ENCODE measurements around the gene PTPMT1.
"Not testable (repeated sequence)": the region's sequence is repeated elsewhere in the genome, so short reads cannot be mapped to it uniquely, and the experiment has no call there.

PTPMT1 gene, protein sequence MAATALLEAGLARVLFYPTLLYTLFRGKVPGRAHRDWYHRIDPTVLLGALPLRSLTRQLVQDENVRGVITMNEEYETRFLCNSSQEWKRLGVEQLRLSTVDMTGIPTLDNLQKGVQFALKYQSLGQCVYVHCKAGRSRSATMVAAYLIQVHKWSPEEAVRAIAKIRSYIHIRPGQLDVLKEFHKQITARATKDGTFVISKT

DNA sequence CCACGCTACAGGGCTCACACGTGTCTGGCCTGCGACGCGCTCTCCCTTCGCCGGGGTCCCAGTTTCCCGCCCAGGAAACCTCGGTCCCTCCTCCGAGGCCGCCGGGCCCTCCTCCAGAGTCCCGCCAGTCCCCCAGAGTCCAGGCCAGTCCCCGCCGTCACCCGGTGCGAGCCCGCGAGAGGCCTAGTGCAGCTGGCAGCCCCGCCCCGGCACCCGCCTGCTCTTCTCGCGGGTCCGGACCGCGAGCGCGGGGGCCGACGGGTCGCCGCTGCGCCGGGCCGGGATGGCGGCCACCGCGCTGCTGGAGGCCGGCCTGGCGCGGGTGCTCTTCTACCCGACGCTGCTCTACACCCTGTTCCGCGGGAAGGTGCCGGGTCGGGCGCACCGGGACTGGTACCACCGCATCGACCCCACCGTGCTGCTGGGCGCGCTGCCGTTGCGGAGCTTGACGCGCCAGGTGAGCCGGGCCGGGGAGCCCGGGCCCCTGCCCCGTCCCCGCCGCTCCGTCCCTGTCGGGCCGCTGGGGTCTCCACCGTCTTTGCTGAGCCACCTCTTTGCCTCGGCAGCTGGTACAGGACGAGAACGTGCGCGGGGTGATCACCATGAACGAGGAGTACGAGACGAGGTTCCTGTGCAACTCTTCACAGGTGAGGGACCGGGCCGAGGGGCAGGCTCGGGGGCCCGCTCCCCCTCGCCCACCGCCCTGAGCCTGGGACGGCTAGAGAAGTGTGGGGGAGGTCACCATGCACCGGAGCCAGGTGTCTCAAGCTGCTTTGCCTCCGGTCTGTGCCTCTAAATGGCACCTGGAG lies at the start of gene PTPMT1:
Gene PTPMT1 (plus strand): TSS at position 260 of the 809 bp plus-strand sequence. CDS start 24 bp downstream, at position 284.
- peak; percentile 71 for DNase-seq

DNA sequence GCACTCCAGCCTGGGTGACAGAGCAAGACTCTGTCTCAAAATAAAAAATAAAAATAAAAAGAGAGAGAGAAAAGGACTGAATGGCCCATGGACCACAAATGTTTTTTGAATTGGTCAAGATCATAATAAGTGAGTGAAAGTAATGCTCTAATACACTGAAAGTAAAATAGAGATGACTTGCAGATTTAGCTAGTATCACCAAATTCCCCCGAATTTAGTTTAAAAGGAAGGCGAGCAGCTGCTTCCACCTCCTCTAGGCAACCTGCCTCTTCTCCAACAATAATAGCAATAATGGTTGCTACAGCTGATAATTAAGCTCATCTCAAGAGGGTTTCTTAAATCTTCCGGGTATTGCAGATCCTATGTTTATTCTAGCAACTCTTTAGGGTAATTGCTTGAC lies 49.2 kb upstream of the PTPMT1 start:
- no peak for DNase-seq

DNA sequence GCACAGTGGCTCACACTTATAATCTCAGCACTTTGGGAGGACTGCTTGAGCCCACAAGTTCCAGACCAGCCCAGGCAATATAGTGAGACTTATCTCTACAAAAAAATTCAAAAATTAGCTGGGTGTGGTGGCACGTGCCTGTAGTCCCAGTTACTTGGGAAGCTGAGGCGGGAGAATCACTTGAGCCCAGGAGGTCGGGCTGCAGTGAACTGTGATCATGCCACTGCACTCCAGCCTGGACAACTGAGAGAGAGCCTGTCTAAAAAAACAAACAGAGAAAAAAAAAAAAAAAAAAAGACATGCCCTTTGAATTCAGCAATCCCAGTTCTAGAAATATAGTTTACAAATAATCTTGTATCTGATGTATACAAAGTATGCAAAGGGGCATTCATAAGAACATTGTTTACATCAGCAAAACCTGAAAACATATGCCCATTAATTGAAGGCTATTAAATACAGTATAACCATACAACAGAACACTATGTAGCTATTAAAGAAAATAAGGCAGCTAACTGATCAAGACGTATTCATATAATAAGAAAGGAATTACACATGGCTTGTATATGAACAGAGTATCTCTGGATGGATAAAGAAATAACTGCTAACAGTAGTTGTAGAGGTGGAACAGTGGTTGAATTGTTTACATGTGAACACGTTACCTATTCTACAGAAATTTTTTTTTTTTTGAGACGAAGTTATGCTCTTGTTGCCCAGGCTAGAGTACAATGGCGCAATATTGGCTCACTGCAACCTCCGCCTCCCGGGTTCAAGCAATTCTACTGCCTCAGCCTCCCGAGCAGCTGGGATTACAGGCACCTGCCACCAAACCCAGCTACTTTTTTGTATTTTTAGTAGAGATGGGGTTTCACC lies 48.2 kb upstream of the PTPMT1 start:
- DNase-seq: no peak

DNA sequence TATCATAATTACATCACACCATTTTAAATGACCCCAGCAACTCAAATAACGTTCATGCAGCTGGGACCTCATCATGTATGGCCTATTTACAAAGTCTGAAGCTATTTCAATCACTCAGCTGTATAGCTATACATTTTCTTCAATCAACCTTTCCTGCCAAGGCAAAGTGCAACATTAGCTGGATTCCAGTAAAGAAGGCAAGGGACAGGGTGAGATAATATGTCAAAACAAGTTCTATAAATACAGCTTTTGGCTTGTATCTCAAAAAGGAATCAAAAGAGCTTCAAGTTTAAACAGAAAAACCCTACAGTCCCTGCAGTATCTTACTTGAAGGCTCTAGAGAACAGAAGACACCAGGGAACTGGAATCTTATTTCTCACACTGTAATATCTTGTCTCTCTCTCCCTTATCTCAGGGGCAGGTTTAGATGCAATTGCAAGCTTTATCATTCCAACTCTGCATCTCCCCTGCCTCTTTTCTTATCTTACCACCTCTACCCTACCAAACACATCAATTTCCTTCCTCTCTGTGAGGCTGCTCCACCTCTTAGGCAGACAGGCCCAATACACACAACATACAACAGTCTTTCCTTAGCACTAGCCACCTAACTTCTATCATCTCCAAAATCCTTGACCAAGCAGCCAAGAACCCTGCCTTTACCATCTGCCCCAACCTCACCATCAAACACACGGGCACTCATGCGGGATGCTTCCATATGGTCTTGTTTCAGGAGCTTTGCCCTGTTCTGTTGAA lies 47.0 kb upstream of the PTPMT1 start:
- no peak for DNase-seq

DNA sequence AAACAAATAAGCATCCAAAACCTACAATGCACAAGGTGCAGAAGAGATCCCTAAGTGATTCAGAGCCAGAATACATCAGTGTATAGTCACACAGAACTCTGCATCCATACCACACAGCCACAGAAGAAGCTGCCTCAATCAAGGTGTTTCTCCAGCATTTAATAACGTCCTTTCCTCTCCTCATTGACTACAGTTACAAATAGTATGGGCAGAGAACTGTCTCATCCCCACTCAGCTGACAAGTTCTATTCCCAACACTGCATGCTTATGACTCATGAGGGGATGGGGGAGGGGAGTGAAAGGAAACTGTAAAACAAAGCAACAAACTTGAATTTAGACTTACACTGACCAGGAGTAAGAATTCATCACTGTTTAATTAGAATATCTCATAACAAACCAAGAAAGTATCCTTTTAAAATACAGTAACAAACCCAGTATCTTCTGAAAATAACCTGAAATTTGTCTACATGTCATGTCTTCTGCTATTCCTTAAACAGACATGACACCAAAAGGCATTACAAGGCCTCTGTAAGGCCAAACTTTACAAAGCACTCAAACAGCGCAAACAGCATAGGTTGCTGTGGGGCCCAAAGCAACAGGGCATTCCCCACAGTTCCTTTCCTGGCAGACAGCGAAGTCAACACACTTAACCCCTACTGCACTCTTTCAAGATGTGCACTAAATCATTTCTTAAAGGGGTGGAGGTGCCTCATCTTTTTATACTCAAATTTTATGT lies 41.7 kb upstream of the PTPMT1 start:
- no peak for DNase-seq

DNA sequence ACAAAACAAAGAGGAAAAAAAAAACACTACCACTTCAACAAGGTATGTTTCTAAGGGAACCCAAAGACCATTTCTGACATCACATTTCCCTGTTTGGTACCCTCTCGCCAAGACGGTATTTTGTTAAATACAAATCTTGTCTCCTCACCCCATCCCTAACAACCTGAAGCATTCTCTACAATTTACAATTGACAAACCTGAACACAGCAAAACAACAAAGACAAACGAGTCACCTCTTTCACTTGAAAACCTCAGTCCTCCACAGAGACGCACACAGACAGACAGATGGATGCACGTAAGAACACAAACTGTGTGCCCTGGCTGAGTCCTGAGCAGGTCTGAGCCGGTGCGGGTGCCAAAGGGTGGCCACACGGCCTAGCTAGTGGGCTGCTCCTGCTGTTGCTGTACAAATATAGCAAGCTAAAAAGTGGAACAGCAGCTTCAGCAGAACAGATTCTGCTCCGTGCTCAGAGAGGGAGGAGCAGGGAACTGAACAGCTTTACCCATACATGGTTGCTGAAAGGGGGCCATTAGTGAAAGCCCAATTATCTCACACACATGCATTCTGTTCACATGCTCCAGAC lies 41.0 kb upstream of the PTPMT1 start:
- no peak for DNase-seq

DNA sequence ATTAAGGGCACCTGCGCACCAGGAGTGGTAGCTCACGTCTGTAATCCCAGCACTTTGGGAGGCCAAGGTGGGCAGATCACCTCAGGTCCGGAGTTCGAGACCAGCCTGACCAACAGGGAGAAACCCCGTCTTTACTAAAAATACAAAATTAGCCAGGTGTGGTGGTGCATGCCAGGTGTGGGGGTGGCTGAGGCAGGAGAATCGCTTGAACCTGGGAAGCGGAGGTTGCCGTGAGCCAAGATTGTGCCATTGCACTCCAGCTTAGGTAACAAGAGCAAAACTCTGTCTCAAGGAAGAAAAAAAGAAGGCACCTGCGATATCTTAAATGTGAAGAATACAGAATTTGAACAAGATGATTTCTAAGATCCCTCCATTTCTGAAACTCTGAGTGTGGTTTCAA lies 39.4 kb upstream of the PTPMT1 start:
- not testable (repeated sequence) for DNase-seq

DNA sequence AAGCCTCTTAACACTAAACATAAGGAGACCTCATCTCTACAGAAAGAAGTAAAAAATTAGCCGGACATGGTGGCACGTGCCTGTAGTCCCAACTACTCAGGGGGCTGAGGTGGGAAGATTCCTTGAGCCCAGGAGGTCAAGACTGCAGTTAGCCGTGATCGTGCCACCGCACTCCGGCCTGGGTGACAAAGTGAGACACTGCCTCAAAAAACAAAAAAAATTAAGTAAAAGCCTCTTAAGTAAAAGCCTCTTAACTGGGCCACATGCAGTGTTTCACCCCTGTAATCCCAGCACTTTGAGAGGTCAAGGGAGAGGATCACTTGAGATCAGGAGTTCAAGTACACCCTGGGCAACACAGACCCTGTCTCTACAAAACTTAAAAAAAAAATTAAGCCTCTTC lies 38.2 kb upstream of the PTPMT1 start:
- no peak for DNase-seq

DNA sequence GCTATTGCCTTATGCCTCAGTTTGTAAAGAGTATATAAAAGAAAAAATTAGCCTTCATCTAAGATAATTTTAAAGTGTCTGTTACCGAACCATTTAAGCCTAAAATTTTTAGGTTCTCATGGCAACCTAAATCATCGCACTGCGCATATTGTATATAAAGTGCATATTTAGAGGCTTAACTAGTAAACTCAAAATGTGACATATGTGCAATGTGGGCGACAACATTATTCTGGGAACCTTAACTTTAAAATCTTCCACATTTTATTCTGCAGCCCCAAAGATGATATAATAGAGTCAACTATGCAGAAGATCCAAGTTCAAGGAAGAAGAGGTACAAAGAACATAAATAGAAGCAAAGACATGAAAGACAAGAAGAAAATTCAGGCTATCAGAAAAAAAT lies 35.4 kb upstream of the PTPMT1 start:
- no peak for DNase-seq

DNA sequence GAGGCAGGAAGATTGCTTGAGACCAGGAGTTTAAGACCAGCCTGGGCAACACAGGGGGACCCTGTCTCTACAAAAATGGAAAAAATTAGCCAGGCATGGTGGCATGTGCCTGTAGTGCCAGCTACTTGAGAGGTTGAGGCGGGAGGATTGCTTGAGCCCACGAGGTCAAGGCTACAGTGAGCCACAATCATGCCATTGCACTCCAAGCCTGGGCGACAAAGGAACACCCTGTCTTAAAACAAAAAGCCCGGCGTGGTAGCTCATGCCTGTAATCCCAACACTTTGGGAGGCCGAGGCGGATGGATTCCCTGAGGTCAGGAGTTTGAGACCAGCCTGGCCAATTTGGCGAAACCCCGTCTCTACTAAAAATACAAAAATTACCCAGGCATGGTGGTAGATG lies 34.7 kb upstream of the PTPMT1 start:
- not testable (repeated sequence) for DNase-seq

DNA sequence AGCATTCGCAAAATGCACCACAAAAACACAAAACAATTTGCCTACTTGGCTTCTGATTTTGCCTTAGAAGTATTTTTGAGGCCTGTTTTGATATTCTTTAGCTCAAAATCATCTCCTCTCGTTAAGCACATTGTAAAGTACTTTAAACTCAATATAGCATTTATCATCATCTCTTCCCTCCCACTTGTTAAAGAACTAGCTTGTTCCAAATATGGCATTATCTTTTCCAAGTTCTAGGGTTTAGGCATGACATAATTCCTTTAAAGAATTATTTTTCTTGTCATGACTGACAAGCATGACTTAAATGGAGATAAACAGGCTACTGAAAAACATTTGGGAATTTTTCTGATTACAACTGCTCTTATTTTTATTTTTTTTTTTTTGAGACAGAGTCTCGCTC lies 33.7 kb upstream of the PTPMT1 start:
- DNase-seq: no peak

DNA sequence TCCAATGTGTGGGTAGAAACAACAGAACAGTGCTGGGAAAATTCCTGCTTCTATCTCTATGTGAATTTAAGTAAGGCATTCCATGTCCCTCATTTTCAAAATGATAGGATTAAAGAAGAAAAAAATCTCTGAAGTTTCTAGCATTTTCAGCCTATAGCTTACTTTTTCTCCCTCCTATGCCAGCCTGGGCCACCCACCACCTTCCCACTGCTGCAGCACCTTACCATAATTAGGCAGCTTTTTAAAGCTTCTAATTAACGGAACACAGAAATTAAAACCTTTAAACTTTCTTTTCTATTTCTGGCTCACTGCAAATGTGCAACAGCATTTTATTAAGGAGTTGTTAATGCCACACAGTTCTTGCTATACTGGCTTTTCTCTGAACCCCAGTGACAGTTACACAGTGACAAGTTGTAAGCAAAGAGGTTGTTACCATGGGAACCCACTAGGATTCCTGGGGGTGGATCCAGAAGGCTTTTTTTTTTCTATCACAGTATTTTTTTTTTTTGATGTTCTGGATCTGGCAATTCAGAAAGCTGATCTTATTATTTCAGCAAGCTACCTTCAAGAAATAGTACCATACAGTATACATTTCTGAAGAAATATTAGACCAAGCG lies 32.7 kb upstream of the PTPMT1 start:
- no peak for DNase-seq

DNA sequence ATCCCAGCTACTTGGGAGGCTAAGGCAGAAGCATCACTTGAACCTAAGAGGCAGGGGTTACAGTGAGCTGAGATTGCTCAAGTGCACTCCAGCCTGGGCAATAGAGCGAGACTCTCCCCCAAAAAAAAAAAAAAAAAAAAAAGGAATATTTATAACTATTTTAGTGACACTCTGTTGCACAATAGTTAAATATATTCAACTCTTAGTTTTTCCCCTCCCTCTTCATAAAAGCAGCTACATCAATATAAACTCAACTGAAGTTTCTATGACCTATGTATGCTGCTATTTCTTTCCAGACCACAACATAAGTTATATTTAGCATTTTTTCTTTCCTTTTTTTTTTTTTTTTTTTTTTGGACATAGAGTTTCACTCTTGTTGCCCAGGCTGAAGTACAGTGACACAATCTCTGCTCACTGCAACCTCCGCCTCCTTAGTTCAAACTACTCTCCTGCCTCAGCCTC lies 31.7 kb upstream of the PTPMT1 start:
- DNase-seq: no peak

DNA sequence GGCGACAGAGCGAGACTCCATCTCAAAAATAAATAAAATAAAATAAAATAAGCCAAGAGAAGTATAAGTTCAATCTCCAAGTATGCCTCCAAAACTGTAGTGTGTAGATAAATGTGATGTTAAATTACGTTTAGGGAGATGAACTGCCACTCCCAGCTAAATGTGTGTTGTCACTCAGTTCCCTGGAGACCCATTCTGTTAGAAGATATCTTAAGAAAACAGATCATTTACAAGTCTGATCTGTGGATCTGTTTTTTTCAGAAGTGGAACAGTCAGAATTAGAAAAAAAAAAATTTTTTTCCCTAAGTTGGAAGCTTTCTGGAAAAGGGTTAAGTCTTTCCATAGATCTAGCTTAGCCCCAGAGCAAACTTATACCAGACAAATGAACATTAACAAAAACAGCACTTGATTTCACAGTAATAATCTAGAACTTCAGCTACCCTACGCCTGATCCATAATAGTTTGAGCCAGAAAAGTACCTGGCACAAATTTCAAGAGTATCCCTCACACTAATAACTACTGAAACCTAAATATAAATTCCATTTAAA lies 30.6 kb upstream of the PTPMT1 start:
- no peak for DNase-seq

DNA sequence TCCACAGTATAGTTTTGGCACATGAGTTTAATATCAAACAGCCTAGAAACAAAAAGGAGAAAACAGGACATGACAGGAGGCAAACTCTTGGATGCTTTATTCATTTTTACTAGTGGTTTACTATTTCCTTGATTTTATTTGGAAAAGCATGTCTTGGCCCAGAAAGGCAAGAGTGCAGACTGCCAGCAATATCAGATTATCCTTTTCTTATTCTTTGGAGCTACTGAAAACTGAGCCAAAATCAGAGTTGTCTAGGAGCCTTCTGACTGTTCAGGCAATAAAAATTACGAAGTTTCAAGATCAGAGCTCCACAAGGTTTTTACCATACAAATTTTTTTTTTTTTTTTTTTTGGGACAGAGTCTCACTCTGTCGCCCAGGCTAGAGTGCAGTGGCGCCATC lies 28.5 kb upstream of the PTPMT1 start:
- DNase-seq: no peak

DNA sequence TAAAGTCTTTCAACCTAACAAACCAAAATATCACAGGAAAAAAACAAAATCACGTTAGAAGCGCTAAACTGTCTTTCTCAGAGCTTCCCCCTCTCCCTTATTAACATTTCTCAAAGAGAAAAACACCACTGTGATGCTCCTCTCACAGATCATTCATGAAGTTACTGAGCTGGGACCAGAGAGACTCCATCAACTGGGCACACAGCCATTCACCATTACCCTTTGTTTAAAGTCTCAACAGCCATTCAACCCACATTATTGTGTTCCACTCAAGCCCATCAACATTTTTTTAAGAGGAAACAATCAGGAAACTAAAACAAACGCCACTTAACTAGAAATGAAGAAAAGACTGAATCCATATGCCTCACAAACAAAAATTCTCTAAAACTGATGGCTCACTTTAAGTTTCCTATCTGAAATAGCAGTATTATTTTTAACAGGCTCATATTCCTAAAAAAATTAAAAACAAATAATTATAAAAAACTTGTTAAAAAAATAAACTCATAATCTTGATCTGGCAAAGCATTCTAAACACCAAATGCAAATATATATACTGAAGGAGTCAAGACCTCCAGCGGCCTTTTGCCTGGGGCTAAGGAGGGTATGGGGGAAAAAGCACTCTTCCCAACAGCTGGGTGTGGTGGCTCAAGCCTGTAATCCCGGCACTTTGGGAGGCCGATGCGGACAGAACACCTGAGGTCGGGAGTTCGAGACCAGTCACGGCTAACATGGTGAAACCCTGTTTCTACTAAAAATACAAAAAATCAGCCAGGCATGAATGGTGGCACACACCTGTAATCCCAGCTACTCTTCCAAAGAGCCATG lies 26.4 kb upstream of the PTPMT1 start:
- no peak for DNase-seq

DNA sequence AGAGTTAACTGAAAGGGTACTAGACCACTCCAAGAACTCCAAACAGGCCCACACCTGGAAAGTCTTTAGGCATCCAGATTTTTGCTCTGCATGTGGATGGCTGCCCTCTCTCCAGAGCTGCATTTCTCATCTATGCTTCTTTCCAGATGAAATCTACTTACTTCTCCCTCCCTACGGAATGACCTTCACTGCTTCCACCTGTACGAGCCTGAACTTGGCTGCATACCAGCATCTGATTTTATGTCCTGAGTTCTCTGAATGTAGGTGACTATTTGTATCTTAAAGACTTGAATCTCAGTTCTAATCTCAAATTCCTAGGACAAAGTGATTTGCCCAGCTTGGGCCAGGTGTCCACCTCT lies 25.7 kb upstream of the PTPMT1 start:
- no peak for DNase-seq

DNA sequence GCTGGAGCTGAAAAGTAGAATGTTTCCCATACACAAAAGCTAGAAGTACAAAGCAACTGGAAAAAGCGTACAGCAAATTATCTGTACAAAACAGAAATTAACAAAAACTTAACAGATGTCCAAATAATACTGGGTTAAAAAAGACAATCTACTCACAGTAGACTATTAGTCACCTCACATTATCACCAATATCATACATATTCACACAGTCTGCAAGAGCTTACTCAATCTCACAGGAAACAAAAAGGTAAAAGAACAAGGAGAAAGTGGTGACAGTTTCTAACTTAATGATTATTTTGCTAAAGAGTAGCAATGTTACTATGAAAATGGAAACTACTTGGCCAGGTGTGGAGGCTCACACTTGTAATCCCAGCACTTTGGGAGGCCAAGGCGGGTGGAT lies 24.3 kb upstream of the PTPMT1 start:
- no peak for DNase-seq

DNA sequence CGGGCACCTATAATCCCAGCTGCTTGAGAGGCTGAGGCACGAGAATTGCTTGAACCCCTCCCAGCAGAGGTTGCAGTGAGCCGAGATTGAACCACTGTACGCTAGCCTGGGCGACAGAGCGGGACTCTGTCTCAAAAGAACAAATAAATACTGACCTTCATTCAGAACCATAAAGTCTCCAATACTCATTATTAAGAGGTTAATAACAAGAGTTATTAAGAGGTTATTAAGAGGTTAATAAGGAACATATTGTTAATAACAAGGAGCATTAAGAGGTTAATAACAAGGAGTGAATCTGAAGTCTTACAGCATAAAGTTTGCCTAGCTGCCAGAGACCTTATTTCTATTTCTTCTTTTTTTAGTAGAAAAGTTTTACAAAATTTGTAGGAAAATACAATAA lies 20.1 kb upstream of the PTPMT1 start:
- no peak for DNase-seq

DNA sequence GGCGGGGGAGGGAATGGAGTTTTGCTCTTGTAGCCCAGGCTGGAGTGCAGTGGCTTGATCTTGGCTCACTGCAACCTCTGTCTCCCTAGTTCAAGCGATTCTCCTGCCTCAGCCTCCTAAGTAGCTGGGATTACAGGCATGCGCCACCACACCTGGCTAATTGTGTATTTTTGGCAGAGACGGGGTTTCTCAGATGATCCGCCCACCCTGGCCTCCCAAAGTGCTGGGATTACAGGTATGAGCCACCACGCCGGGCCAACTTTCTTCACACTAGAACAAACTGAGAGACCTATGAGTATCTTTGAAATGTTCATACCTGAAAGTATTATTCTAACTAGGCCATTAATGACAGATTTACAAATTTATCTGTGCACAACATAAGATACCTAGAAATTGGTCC lies 19.1 kb upstream of the PTPMT1 start:
- not testable (repeated sequence) for DNase-seq

Measured in stimulated activated CD4-positive, alpha-beta T cell treated with anti-CD3 and anti-CD28 coated beads, Interleukin-4, amount 100 ng/mL, for 1 hour (primary cell).